Mesenchymal stem cell (in vitro differentiated cells and primary cell): ENCODE data around the gene TSPAN14.
A peak's percentile ranks its signal among the peaks of the same experiment; 100 is the strongest.

ENCODE experiments used
- DNase-seq: peaks from one replicate; pipeline ENCODE4 v3.0.0-alpha.2; 2013
- H2AFZ ChIP-seq: one replicate; pipeline ENCODE4 v1.6.1; 2013; ENCODE audit warnings: low read depth, mild to moderate bottlenecking, control low read depth, inconsistent platforms, low read length, moderate library complexity
- H2AK5ac ChIP-seq: 2 replicates; pipeline ENCODE4 v1.6.1; 2013; ENCODE audit warnings: low read length, moderate library complexity, mild to moderate bottlenecking, inconsistent platforms; ENCODE audit not compliant: severe bottlenecking
- H2BK120ac ChIP-seq: one replicate; pipeline ENCODE4 v1.6.1; 2013; ENCODE audit warnings: low read depth, mild to moderate bottlenecking, inconsistent platforms, low read length, moderate library complexity
- H2BK12ac ChIP-seq, 2 experiments: one replicate each; pipeline ENCODE4 v1.6.1; 2013; ENCODE audit warnings: inconsistent platforms in 2 of 2, low read length in 2 of 2, mild to moderate bottlenecking in 2 of 2, moderate library complexity in 2 of 2, control low read depth in 1 of 2
- H2BK15ac ChIP-seq: one replicate; pipeline ENCODE4 v1.6.1; 2013; ENCODE audit warnings: mild to moderate bottlenecking, low read depth, inconsistent platforms; ENCODE audit not compliant: poor library complexity, severe bottlenecking
- H2BK5ac ChIP-seq: 2 replicates; pipeline ENCODE4 v1.6.1; 2013; ENCODE audit warnings: low read depth, mild to moderate bottlenecking, low read length, control low read depth, inconsistent platforms; ENCODE audit not compliant: poor library complexity, severe bottlenecking
- H3K14ac ChIP-seq, 2 experiments: one replicate each; pipeline ENCODE4 v1.6.1; 2013; ENCODE audit warnings: inconsistent platforms in 2 of 2, low read length in 2 of 2, control low read depth in 1 of 2, mild to moderate bottlenecking in 1 of 2, moderate library complexity in 1 of 2
- H3K18ac ChIP-seq, 2 experiments: one replicate each; pipeline ENCODE4 v1.6.1; 2013; ENCODE audit warnings: inconsistent platforms in 2 of 2, low read length in 2 of 2, control low read depth in 1 of 2, low read depth in 1 of 2, mild to moderate bottlenecking in 1 of 2
- H3K23ac ChIP-seq, 2 experiments: one replicate each; pipeline ENCODE4 v1.6.1; 2013; ENCODE audit warnings: inconsistent platforms in 2 of 2, low read length in 2 of 2, mild to moderate bottlenecking in 2 of 2, moderate library complexity in 2 of 2, control low read depth in 1 of 2
- H3K27ac ChIP-seq: 2 replicates; pipeline ENCODE4 v1.5.1; 2013; ENCODE audit warnings: mild to moderate bottlenecking, moderate library complexity, low read length, control low read depth, inconsistent platforms; ENCODE audit not compliant: poor library complexity, severe bottlenecking
- H3K27me3 ChIP-seq, 2 experiments: 2 replicates each; pipeline versions ENCODE4 v1.6.1 to v1.7.0; 2013; ENCODE audit warnings: low read length in 2 of 2, mild to moderate bottlenecking in 2 of 2, moderate library complexity in 2 of 2, control low read depth in 1 of 2, inconsistent platforms in 1 of 2; ENCODE audit not compliant: control insufficient read depth in 1 of 2, insufficient read depth in 1 of 2
- H3K36me3 ChIP-seq, 2 experiments: 2 replicates each; pipeline versions ENCODE4 v1.6.1 to v1.7.0; 2013; ENCODE audit warnings: low read length in 2 of 2, control low read depth in 1 of 2, inconsistent platforms in 1 of 2, low read depth in 1 of 2, mild to moderate bottlenecking in 1 of 2; ENCODE audit not compliant: insufficient read depth in 2 of 2, control insufficient read depth in 1 of 2
- H3K4ac ChIP-seq, 2 experiments: one replicate each; pipeline ENCODE4 v1.6.1; 2013; ENCODE audit warnings: inconsistent platforms in 2 of 2, low read length in 2 of 2, mild to moderate bottlenecking in 2 of 2, moderate library complexity in 2 of 2, control low read depth in 1 of 2, low read depth in 1 of 2
- H3K4me1 ChIP-seq: 2 replicates; pipeline ENCODE4 v1.6.1; 2013; ENCODE audit warnings: low read depth, low read length, control low read depth; ENCODE audit not compliant: control insufficient read depth, insufficient read depth
- H3K4me2 ChIP-seq: 2 replicates; pipeline ENCODE4 v1.6.1; 2013; ENCODE audit warnings: low read length, mild to moderate bottlenecking, inconsistent platforms; ENCODE audit not compliant: poor library complexity, severe bottlenecking
- H3K4me3 ChIP-seq, 2 experiments: 2 replicates each; pipeline versions ENCODE4 v1.5.1 to v1.7.0; 2013; ENCODE audit warnings: low read length in 2 of 2, mild to moderate bottlenecking in 2 of 2, control low read depth in 1 of 2, low read depth in 1 of 2; ENCODE audit not compliant: insufficient read depth in 1 of 2
- H3K79me1 ChIP-seq: replicated peaks from 2 replicates; pipeline ENCODE4 v1.6.1; 2013; ENCODE audit warnings: mild to moderate bottlenecking, control low read depth, low read length, inconsistent platforms; ENCODE audit not compliant: poor library complexity, severe bottlenecking
- H3K9ac ChIP-seq: 2 replicates; pipeline ENCODE4 v1.7.0; 2013; ENCODE audit warnings: mild to moderate bottlenecking, low read length, moderate library complexity
- H3K9me3 ChIP-seq: 2 replicates; pipeline ENCODE4 v1.7.0; 2013; ENCODE audit warnings: mild to moderate bottlenecking, low read length; ENCODE audit not compliant: control insufficient read depth
- H4K8ac ChIP-seq: one replicate; pipeline ENCODE4 v1.6.1; 2013; ENCODE audit warnings: inconsistent platforms, mild to moderate bottlenecking, low read length, moderate library complexity
- H4K91ac ChIP-seq: one replicate; pipeline ENCODE4 v1.6.1; 2013; ENCODE audit warnings: mild to moderate bottlenecking, low read length, inconsistent platforms
- WGBS: methylation state at CpG from one replicate; pipeline ENCODE4 v1.1.7; 2013; ENCODE audit warnings: mixed read lengths; 5-methylcytosine and 5-hydroxymethylcytosine counted together

Gene TSPAN14

GRCh38 chr10:80517416-80518142, 63.5 kb downstream of the TSPAN14 start:
- H2AK5ac ChIP-seq, result no peak overlapping the region
- no peak overlapping the region for H2BK5ac ChIP-seq
- DNase-seq, result no peak
- H3K4me2 ChIP-seq, result no peak overlapping the region
- peaks cover 31% of the 10 kb centered on the region for H3K4me1 ChIP-seq
- H2BK12ac ChIP-seq, result no peak overlapping the region
- peak overlapping the region; percentile 13 for H3K27ac ChIP-seq
- H3K18ac ChIP-seq, result no peak overlapping the region
- peaks cover 80 to 97% of the 10 kb centered on the region in 2 experiments for H3K36me3 ChIP-seq
- H3K4ac ChIP-seq, result no peak overlapping the region
- no peak overlapping the region for H3K4me3 ChIP-seq
- no peaks in the 10 kb centered on the region for H3K27me3 ChIP-seq
- H3K9me3 ChIP-seq, result no peaks in the 10 kb centered on the region
- H3K79me1 ChIP-seq, result peaks cover 38% of the 10 kb centered on the region
- no peak overlapping the region for H3K23ac ChIP-seq
- no peak overlapping the region for H3K9ac ChIP-seq
- 97% methylated on average over 21 of the region's 21 CpGs for WGBS
- H3K14ac ChIP-seq, result no peak overlapping the region
- no peak overlapping the region for H4K8ac ChIP-seq
- H2BK15ac ChIP-seq, result no peak overlapping the region
- H2BK120ac ChIP-seq, result no peak overlapping the region
- no peak overlapping the region for H2AFZ ChIP-seq
- H4K91ac ChIP-seq, result no peak overlapping the region

GRCh38 chr10:80518143-80518806, 64.2 kb downstream of the TSPAN14 start:
- no peak overlapping the region for H2AK5ac ChIP-seq
- H3K9ac ChIP-seq, result no peak overlapping the region

GRCh38 chr10:80518807-80519360, 64.8 kb downstream of the TSPAN14 start:
- no peaks in the 10 kb centered on the region for H3K27me3 ChIP-seq
- H2AK5ac ChIP-seq, result no peak overlapping the region
- H4K8ac ChIP-seq, result no peak overlapping the region
- H2BK15ac ChIP-seq, result no peak overlapping the region
- WGBS, result 96% methylated on average over 7 of the region's 7 CpGs
- no peak overlapping the region for H3K27ac ChIP-seq
- peaks cover 30% of the 10 kb centered on the region for H3K4me1 ChIP-seq
- H2BK12ac ChIP-seq, result no peak overlapping the region
- H4K91ac ChIP-seq, result no peak overlapping the region
- no peak overlapping the region for H2BK120ac ChIP-seq
- no peak overlapping the region for H3K23ac ChIP-seq
- H3K18ac ChIP-seq, result no peak overlapping the region
- H3K9me3 ChIP-seq, result no peaks in the 10 kb centered on the region
- DNase-seq, result no peak
- no peak overlapping the region for H3K4me2 ChIP-seq
- no peak overlapping the region for H2AFZ ChIP-seq
- no peak overlapping the region for H3K4me3 ChIP-seq
- H3K36me3 ChIP-seq, result peaks cover 78 to 87% of the 10 kb centered on the region in 2 experiments
- H2BK5ac ChIP-seq, result no peak overlapping the region
- H3K9ac ChIP-seq, result no peak overlapping the region
- H3K14ac ChIP-seq, result no peak overlapping the region
- peaks cover 40% of the 10 kb centered on the region for H3K79me1 ChIP-seq
- no peak overlapping the region for H3K4ac ChIP-seq

More at GRCh38 chr10:80518143-80518806, 64.2 kb downstream of the TSPAN14 start:
- Histone ChIP-seq H3K14ac (no peak overlapping the region), H2BK5ac (no peak overlapping the region), H2BK15ac (no peak overlapping the region), H4K8ac (no peak overlapping the region), H3K4ac (no peak overlapping the region), H3K18ac (no peak overlapping the region), H3K27me3 (no peaks in the 10 kb centered on the region), H3K4me1 (peaks cover 28% of the 10 kb centered on the region), H2AFZ (no peak overlapping the region), H3K79me1 (peaks cover 39% of the 10 kb centered on the region), H3K9me3 (no peaks in the 10 kb centered on the region), H3K27ac (peak overlapping the region; percentile 13), H4K91ac (no peak overlapping the region), H3K4me2 (no peak overlapping the region), H3K23ac (no peak overlapping the region), H2BK12ac (no peak overlapping the region), H2BK120ac (no peak overlapping the region), H3K36me3 (peaks cover 78 to 93% of the 10 kb centered on the region in 2 experiments), H3K4me3 (no peak overlapping the region)
- WGBS, result 98% methylated on average over 12 of the region's 17 CpGs
- DNase-seq, result no peak

- Histone ChIP-seq H3K4ac (no peak overlapping the region), H4K8ac (no peak overlapping the region), H2AFZ (no peak overlapping the region), H3K36me3 (peaks cover 71 to 75% of the 10 kb centered on the region in 2 experiments), H2AK5ac (no peak overlapping the region), H3K9ac (no peak overlapping the region), H3K27ac (no peak overlapping the region), H2BK15ac (no peak overlapping the region), H3K18ac (no peak overlapping the region), H3K4me2 (no peak overlapping the region), H2BK12ac (no peak overlapping the region), H3K27me3 (no peaks in the 10 kb centered on the region), H3K79me1 (peaks cover 36% of the 10 kb centered on the region), H2BK120ac (no peak overlapping the region), H3K4me3 (no peak overlapping the region), H2BK5ac (no peak overlapping the region), H3K4me1 (peaks cover 37% of the 10 kb centered on the region), H4K91ac (no peak overlapping the region), H3K9me3 (no peaks in the 10 kb centered on the region), H3K23ac (no peak overlapping the region), H3K14ac (no peak overlapping the region)
- DNase-seq, result no peak
- 95% methylated on average over 12 of the region's 14 CpGs for WGBS
Observed at GRCh38 chr10:80519936-80520650, 66.0 kb downstream of the TSPAN14 start.
